HG03354 (cell line): ENCODE results near the gene CHAF1A.

Experiments used
- ATAC-seq: cut with Tn5 transposase; IDR thresholded peaks from one replicate; pipeline ENCODE4 v1.9.1; 2021; ENCODE audit warnings: mild to moderate bottlenecking; ENCODE audit not compliant: unreplicated experiment, poor library complexity, severe bottlenecking

CHAF1A gene

DNA sequence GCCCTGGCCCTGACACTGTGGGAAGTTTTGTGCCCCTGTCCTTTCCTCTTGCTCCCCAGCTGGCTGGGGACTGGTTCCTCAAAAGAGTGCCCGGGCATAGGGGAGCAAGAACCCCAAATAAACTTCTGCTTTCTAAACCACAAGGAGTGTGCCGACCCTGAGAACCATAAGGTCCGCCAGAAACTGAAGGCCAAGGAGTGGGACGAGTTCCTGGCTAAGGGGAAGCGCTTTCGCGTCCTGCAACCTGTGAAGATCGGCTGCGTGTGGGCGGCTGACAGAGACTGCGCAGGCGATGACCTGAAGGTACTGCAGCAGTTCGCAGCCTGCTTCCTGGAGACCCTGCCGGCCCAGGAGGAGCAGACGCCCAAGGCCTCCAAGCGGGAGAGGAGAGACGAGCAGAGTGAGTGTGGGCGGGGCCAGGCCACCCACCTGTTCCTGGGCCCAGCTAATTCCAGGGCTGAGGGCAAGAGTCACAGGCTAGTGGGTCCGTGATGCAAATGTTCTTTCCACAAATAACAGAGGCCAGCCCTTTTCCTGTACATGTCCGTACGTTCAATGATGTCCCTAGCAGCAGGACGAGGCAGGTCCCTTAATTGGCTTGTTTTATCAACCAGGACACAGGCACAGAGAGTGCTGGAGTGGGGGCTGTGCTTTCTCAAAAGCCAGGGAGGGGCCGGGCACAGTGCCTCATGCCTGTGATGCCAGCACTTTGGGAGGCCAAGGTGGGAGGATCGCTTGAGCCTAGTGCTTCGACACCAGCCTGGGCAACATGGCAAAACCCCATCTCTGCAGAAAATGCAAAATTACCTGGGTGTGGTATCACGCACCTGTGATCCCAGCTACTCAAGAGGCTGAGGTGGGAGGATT, 29.6 kb downstream of the CHAF1A start:
- ATAC-seq = no peak

DNA sequence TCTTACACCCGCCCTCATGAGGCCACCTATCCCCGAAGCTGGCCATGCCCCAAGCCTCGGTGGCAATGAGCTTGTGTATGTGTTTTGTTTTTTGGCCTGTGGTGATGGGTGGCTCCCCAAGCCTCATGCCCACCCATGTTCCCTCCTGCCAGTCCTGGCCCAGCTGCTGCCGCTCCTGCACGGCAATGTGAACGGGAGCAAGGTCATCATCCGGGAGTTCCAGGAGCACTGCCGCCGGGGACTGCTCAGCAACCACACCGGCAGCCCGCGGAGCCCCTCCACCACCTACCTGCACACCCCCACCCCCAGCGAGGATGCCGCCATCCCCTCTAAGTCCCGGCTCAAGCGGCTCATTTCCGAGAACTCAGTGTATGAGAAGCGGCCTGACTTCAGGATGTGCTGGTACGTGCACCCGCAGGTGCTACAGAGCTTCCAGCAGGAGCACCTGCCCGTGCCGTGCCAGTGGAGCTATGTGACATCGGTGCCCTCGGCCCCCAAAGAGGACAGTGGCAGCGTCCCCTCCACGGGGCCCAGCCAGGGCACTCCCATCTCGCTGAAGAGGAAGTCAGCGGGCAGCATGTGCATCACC, 30.6 kb downstream of the CHAF1A start:
- no peak for ATAC-seq

DNA sequence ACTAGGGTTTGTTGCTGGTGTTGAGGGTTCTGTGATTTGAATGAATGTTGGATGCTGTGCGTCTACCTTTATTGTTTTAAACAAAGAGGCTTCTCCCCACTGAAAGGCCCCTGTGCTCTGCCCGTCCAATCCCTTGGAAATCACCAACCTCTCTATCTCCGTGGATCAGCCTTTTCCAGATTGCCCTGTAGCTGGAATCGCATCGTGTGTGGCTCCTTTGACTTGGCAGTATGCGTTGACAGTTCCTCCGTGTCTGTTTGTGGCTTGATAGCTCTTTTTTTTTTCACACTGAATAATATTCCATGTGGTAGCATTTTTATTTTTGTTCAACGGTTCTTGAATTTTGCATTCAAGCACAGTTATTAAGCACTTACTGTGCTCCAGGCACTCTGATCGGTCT, 32.0 kb downstream of the CHAF1A start:
- no peak for ATAC-seq

DNA sequence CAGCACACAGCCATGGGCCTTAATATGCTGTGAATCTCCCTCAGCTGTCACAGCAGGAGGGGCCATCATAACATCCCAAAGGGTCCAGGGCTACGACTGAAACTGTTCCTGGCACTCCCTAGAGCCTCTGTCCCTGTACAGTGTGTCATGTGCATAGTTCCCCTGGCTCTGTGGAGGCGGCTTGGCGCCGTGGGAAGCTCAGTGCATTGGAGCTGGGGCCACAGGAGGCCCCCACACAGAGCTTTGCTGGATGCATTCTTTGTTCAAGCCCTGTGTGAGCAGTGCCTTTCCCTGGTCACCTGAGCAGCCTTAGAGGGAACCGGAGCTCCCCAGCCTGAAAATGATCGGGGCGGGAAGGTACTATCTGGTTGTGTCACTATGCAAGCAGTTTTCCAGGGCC, 33.8 kb downstream of the CHAF1A start:
- ATAC-seq = no peak

DNA sequence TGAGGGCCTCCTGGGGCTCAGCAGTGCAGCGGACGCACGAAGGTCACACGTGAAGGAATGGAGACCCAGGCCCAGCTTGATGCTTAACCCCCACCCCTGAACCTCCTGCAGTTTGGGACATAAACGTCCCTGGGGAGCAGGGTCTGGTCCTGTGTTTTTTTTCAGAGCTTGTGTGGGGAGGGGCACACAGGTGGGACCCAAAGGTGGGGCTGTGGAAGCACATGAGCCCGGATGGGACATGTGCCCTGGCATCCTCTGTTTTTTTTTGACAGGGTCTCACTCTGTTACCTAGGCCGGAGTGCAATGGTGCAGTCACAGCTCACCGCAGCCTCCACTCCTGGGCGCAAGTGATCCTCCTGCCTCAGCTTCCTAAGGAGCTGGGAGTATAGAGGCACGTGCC, 34.7 kb downstream of the CHAF1A start:
- no peak for ATAC-seq

DNA sequence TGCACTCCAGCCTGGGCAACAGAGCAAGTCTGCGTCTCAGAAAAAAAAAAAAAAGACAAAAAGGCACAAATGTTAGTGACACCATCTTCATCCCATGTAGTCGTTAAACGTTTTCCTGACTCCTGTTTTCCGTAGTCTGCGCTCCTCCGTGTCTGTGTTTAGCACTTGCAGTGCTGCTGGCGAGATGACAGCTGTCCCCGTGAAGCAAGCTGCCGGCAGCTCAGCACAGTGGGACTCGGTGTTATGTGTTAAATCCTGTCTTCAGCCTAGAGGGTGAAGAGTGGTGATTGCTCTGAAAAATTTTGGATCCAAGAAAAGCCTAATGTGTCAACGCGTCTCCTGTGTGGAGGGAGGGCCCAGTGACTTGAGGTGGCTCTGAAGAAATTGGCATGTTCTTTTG, 36.8 kb downstream of the CHAF1A start:
- ATAC-seq = no peak

DNA sequence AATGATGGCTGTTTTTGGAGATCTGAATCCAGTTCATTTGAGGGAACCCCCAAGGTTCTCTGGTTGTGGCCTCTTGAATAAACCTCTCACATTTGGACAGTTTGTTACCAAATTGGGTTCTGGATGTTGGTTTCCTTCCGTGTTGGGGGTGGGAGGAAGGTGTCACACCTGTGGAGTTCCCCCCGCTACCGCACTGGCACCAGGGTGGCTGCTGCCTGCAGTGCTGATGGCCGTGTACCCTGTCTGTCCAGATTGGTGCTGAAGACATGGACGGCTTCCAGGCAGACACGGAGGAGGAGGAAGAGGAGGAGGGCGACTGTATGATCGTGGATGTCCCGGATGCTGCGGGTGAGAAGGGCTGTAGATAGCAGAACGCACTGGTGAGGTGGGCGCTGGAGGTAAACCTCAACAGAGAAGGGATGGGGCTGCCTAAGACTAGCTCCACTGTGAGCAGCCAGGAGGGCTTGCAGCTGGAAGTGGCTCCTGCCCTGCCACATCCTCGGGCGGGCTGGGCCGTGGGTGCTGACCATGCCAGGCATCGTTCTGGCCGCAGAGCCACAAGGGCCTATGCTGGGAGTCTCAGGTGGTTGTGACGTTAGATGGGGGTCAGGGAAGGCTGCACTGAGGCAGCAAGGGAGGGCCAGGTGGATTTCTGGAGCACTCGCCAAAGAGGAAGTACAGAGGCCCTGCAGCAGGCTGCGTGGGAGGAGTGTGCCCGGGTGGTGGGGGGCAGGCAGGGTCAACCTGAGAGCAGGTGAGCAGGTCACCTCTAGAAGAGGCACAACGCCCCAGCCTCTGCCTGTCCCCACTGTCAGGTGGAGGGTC, 39.8 kb downstream of the CHAF1A start:
- ATAC-seq = no peak

DNA sequence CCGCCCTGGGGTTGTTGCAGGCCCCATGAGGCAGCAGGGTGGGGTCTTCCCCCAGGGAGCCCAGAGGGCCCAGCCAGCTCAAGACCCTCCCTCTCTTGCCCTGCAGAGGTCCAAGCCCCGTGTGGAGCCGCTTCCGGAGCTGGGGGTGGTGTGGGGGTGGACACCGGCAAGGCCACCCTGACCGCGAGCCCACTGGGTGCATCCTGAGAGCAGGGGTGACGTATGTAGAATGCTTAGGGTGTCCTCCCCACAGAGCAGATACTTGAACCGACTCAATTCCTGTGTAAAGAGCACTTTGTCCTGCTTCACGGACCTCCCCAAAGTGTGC, 40.3 kb downstream of the CHAF1A start:
- ATAC-seq = no peak

DNA sequence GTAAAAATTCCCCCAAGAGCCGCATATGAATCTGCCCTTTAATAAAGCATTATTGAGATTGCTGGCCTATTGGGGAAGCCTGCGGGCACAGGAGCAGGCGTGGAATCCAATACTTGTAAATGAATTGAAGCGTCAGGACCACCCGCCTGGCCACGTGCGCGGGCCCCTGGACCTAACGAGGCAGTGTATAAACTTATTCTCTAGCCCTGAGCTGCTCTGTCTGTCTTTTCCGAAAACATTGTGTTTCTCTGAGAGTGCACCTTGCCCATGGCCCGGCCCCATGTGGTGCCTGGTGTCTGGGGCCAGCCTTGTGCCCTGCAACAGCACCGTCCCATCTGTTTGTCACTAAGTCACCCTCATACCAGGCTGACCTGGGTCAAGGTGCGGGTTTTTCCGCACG, 40.7 kb downstream of the CHAF1A start:
- no peak for ATAC-seq

DNA sequence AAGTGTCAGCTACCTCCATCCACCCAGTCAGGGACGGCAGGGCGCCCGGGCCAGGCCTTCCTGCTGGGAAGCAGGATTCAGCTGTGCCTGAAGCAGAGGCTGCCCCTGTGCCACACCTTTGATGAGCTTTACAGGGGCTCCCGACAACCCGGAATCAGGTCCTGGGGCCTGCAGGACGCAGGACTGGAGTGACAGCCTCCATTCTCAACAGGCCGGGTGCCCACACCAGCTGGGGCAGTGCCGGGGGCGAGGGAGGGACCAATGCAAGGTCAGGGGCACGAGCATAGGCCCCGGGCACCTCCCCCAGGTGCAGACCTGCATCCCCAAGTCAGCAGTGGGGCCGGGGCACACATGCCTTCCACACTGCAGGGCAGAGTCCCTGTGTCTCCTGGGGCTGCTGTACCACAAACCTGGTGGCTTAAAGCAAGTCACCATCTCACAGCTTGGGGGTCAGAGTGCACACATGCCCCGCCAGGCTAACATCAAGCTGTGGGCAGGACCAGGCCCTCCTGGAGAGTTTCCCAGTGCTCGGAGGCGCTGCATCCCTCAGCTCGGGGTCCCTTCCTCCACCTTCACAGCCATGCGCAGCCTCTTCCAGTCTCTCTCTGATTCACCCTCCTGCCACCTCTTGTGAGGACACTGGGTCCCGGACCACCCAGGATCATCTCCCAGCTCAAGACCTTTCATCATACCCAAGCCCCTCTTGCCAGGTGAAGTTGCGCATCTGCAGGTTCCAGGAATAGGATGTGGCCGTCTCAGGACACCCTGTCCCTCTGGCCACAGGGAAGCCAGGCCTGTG, 41.7 kb downstream of the CHAF1A start:
- ATAC-seq = no peak

DNA sequence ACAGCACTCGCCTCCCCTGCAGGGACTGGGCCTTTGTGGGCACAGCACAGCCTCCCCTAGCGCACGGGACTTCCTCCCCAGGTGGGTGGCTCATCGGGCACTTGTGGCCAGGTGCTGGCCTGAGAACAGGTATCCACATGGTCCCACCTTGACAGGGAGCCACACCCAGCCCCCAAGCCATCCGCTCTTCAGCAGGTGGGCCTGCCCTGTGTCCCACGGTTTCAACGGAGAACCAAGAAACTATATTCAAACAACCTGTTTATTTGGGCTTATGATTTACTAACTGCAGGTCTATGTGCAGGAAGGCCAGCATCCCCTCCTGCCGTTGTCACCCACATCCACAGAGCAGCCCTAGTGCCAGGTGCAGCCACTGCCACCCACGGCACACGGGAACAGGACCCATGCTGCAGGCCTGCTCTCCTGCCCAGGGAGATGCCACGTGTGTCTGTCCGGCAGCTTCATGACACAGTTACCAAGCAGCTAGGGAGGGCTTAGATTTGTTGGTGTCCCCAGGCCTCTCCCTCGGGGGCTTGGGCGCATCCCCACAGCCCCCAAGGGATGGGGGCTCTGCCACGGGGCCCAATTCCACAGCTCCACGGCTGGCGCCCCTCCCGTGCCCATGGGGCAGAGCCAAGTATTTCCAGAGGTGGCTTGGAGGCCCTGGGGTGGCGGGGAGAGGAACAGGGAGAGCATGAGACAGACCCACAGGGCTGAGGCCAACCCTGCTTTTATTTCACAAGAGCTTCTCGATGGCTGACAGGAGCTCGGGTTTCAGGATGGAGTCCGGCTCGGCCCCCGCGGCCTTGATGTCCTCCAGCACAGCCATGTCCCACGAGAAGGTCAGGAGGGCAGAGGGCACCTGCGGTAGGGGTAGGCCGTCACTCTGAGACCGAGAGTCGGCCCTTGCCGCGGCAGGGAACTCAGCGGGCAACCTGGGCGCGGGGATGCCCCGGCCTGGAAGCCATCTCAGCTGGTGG, 42.6 kb downstream of the CHAF1A start:
- ATAC-seq = no peak

DNA sequence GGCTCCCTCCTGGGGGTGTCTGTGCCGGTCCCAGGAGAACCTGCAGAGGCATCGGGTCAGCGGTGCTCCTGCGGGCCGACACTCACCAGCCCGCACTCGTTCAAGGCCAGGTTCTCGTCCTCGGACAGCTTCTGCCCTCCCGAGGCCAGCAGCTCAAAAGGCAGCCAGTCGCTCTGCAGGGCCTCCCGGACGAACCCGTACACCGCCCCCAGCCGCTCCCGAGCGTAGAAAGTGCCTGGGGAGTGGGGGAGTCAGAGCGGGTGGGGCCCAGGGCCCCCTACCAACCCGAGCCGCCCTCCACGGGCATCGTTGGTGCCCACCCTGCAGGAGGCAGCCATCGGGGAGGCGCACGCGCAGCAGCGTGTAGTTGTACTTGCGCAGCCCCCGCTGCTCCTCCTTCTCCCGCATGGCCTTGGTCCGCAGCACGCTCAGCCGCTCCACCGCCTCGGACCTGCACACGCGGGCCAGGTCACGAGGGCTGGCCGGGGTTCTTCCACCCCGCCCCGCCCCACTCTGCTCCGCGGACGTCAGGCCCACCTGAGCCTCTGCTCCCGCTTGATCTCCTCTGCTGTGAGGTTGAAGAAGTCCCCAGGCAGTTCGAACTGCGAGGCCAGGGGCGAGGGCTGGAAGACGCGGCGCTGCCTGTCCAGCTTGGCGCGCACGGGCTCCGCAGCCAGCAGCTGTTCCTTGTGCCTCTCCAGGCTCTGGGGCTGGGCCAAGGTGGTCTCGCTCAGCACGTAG, 43.7 kb downstream of the CHAF1A start:
- no peak for ATAC-seq

DNA sequence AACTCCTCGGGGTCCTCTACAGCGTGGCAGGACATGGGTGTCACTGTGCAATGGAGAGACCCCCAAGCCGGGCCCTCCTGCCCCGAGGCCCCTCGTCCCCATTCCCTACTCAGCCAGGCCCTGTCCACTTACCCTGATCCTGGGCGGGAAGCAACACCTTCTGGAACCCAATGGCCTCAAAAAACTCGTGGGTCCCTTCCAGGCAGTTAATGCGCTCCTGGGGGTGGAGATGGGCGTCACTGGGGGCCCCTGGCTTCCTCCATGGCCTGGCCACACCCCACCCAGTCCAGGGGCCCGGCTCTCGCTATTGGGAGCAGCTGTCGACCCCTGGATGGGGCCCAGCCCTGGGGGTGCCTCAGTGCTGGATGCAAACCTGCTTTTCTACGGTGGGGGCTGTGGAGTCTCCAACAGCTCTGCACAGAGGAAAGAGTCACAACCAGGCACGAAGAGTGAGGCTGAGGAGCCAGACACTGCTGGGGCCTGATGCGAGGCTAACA, 44.3 kb downstream of the CHAF1A start:
- ATAC-seq = no peak

DNA sequence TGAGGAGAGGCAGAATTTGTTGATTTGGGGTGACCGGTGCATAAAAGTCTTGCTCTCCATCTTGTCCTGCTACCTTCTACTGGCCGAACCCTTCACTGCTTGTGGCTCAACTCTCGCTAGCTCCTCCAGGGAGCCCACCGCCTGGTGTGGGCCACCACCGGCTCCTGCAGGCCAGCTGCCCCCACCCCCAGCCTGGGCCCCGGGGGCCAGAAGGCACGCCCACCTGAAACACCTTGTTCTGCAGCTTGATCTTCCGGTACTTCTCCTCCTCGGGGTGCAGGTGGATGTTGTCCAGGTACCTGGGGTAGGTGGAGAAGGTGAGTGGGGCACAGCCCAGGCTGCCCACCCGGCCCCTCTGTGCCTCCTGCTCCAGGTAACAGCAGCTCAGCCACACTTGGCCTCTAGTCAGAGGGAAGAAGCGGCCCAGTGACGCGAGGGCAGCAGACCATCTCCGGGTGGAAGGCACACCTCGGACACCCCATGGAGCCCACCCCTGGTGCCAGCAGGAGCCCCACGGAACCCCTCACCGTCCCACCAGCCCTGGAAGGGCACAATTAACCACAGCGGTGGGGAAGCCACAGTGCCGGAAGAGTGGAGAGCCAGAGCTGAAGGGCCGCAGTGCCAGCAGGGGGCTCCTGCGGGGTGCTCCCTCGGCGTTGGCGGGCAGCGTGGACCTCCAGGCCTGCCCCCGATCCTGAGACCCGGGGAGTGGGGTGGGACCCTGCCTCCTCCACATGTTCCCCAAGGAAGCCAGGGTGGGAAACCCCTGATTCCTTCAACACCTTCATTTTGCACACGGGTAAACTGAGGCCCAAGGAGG, 45.1 kb downstream of the CHAF1A start:
- ATAC-seq = no peak

DNA sequence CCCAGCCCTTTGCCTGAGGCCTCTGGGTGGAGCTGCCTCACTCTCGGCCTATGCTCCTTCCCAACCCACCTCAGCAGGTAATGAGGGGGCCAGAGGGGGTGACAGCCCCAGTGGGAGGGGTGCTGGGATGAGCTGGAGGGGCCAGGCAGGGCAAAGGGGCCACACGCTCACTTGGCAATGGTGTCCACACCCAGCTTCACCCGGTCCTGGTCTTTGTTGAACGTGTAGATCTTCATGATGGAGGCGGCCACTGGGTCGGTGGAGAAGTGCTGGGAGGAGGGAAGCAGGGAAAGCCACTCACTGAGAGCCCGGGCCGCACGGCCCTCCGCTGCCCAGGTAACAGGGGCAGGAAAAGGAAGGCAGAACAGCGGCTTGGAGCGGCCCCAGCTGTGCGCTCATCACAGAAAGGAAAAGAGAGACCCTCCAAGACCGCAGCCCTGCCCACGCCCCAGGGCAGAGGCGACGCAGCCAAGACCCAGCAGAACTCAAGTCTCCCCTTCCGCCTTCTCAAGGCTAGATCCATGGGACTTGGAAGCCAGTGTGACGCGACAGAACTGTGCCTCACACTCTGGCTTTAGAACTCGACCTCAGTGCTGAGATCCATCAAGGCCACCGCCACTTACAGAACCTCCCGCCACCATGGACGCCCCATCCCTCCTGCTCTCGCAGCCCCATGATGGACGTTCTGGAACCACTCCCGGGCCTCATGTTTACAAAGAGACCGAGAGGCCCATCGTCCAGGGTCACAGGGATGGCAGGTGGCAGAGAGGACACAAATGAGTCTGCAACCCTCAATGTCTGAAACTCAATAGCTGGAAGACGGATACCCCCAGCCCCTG, 45.9 kb downstream of the CHAF1A start:
- ATAC-seq = no peak

DNA sequence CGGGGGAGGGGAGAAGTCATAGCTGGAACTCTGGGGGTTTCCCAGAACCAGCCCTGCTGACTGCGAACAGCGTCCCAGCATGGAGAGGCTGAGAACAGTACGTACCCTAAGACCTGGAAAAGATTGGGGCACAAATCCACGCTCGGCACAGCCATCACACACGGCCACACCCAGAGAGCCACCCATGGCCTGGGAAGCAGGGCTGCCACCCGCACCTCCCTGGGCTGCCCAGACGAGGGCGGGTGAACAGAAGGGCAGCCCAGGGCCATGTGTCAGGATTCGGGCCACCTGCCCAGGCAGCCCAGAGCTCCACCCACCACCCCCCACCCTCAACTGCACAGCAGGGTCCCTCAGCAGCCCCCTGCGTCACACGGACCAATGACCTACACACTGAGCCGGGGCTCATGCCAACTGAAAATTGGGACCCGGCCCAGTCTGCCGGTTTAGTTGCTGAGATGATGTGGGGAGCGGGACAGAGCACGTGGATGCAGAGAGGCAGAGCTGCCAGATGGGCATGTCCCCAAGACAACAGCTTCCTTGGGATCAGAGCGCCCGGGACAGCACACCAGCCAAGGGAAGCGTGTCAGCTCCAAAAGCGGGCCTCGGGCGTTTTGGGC, 46.7 kb downstream of the CHAF1A start:
- no peak for ATAC-seq
